DMS53 treated with DMSO at 0.1 percent for 48 hours (cell line): Measurements from ENCODE around the gene FAM120A.
"Not testable (repeated sequence)": the region's sequence is repeated elsewhere in the genome, so short reads cannot be mapped to it uniquely, and the experiment has no call there.

Experiments
- DNase-seq: peaks from one replicate; lab custom pipeline; 2025; ENCODE audit not compliant: unreplicated experiment; lab: John Stamatoyannopoulos, UW

Gene FAM120A, protein sequence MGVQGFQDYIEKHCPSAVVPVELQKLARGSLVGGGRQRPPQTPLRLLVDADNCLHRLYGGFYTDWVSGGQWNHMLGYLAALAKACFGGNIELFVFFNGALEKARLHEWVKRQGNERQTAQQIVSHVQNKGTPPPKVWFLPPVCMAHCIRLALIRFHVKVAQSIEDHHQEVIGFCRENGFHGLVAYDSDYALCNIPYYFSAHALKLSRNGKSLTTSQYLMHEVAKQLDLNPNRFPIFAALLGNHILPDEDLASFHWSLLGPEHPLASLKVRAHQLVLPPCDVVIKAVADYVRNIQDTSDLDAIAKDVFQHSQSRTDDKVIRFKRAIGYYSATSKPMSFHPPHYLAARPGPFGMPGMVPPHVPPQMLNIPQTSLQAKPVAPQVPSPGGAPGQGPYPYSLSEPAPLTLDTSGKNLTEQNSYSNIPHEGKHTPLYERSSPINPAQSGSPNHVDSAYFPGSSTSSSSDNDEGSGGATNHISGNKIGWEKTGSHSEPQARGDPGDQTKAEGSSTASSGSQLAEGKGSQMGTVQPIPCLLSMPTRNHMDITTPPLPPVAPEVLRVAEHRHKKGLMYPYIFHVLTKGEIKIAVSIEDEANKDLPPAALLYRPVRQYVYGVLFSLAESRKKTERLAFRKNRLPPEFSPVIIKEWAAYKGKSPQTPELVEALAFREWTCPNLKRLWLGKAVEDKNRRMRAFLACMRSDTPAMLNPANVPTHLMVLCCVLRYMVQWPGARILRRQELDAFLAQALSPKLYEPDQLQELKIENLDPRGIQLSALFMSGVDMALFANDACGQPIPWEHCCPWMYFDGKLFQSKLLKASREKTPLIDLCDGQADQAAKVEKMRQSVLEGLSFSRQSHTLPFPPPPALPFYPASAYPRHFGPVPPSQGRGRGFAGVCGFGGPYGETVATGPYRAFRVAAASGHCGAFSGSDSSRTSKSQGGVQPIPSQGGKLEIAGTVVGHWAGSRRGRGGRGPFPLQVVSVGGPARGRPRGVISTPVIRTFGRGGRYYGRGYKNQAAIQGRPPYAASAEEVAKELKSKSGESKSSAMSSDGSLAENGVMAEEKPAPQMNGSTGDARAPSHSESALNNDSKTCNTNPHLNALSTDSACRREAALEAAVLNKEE

DNA sequence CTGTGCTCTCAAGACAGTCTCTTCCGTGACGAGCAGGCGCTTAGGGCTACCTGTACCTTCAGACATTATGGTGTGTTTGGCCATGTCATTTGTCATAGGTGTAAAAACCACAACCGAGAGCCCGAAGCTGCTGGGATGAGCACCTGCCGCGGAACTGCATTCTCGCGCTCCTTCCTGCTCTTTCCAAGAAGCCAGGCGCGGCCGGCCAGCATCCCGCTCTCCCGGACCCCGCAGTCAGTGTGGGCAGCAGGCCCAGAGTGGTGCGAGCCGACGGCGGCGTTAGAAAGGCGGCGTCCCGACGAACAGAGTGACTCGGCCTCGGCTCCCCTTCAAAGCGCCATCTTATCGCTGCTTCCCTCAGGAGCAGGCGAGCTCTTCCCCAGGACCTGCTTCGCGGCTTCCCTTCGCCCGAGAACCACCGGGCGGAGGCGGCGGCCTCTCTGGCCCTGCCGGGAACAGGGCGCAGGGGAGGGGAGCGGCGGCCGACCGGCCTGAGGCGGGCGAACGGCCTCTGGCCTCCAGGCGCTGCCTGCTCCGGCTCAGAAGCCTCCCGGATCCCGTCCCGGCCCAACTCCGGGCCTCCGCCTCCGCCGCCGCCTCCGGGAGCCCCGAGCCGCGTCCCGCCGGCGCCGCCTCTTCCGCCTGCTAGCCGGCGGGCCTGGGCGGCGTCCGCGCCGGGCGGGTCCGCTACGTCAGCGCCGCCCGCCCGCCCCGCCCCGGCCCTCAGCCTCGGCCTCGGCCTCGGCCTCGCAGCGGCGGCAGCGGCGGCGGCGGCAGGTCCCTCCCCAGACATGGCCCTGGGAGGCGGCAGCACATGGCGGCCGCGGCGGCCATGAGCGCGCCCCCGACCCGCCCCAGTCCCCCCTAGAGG, at the start of gene FAM120A:
FAM120A (plus strand) TSS at position 741 of the 871 bp plus-strand sequence. CDS start 231 bp downstream, outside the sequence.
- peak; percentile 38 for DNase-seq

- no peak for DNase-seq
These were observed 45.1 kb upstream of the FAM120A start for GRCh38 chr9:93406371-93406770.

DNA sequence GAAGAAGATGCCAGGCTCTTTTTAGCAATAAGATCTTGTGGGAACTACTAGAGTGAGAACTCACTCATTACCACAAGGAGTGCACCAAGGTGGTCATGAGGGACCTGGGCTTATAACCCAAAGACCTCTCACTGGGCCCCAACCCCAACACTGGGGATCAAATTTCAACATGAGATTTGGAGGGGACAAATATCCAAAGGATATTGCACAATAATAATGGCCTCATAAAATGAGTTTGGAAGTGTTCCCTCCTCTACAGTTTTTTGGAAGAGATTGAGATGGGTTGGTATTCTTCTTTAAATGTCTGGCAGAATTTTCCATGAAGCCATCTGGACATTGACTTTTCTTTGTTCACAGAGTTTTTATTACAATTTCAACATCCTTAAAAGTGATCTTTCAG, 38.0 kb upstream of the FAM120A start:
- no peak for DNase-seq

GRCh38 chr9:93415176-93415690, 36.3 kb upstream of the FAM120A start:
- DNase-seq = no peak

- no peak for DNase-seq
These were observed 34.8 kb upstream of the FAM120A start for GRCh38 chr9:93416530-93417235.

DNA sequence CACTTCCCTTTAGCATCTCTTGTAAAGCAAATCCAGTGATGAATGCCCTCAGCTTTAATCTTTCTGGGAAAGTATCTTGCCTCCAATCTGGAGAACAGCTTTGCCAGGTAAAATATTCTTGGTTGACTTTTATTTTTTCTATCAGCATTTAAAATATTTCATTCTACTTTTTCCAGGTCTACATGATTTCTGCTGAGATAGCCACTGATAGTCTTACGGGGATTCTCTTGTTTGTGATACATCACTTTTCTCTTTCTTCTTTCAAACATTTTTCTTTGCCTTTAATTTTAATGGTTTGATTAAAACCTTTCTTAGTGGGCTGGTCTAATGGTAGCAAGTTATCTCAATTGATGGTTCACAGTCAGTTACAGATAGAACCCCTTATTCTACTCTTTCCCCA, 33.9 kb upstream of the FAM120A start:
- no peak for DNase-seq

- no peak for DNase-seq
These were observed 32.5 kb upstream of the FAM120A start for GRCh38 chr9:93419023-93419422.

DNA sequence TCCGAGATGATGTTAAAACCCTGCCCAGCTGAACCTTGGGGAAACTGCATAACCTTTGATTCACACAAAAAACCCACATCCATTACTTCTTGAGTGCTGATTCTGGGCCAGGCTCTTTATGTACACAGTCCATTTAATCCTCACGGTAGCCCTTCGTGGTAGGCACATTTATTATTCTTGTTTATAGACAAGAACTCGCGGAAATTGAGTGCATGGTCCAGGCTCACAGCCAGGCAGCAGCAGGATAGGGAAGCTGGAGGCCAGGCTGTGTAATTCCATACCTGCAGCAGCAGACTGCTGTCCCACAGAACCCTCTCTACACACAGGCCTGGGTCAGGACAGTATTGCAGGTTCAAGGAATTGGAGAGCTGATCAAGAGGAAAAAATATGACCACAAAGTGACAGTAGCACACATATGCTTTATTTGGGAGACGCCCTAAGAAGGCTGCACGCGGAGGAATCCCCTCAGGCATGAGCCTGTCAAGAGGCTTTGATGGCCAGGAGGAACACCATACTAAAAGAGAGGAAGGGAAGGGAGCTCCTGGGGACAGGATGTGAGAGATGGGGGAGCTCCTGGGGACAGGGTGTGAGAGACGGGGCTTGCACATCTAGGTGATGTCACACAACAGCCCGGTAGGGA, 28.4 kb upstream of the FAM120A start:
- no peak for DNase-seq

GRCh38 chr9:93427655-93428379, 23.7 kb upstream of the FAM120A start:
- no peak for DNase-seq

GRCh38 chr9:93431539-93432105, 19.9 kb upstream of the FAM120A start:
- DNase-seq = no peak

GRCh38 chr9:93432964-93433363, 18.5 kb upstream of the FAM120A start:
- no peak for DNase-seq

- DNase-seq = no peak
These were observed 17.4 kb upstream of the FAM120A start for GRCh38 chr9:93434056-93434455.

DNA sequence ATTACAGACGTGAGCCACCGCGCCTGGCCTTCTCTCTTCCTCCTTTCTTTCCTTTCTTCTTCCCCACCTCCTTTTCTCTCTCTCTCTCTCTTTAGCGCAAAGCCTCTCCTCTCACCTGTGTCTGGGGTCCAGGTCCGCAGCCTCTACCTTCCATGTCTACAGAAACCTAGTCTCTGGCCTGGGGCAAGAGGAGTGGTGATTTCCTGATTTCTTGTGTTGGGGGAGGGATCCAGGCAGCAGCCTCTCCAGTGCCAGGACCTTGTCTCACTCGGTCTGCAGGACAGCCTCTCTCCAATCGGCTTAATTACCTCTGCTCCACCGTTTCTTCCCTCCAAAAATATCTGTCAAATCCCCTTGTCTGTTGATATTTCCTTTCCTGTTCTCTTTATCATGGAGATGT, 16.1 kb upstream of the FAM120A start:
- DNase-seq = no peak

DNA sequence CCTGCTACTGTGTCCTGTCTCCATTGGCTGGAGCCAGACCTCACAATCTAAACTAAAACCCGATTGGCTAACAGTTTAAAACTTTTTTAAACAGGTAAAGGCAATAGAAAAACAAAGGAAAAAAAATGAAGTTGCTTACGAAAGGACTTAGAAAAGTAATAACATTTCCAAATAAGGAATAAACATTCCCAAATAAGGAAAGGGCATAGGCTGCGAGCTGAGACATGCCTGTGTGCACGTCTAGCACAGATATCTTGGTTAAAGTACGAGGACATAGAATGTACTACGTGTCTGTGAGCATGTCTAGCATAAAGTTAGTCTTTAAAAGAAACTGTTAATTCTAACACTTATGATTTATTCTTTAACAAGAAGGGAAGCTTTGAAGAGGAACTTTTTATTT, 15.3 kb upstream of the FAM120A start:
- DNase-seq = no peak

DNA sequence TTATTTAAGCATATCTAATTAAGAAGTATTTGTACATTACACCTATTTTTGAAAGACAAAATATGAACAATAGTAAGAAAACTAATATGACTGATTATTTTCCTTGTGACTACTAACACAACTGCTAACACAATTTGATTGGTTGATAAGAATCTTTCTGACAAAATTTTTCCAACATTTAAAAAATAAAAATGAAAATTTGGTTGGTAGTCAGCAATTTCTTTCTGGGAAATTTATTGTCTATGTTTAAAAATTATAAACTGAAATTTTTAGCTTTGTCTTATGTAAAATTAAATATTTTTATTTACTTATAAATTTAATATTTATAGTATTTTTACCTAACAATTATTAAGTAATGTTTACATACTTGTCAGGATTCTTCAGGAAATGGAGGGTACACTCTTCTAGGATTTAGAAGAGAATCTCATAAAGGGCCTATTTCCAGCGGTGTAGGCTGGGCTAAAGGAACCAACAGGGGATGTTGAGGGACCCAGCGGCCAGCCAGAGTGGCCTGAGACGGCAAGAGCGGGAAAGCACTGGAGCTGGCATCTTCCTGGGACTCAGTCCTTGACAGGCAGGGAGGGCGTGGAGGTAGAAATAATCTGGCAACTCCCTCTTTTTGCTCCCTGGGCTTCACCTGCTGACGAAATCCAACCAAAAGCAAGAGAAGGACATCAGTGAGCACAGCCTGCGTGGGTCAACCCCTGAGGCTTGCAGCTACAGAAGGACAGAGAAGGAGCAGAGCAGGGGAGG, 14.7 kb upstream of the FAM120A start:
- DNase-seq = no peak

DNA sequence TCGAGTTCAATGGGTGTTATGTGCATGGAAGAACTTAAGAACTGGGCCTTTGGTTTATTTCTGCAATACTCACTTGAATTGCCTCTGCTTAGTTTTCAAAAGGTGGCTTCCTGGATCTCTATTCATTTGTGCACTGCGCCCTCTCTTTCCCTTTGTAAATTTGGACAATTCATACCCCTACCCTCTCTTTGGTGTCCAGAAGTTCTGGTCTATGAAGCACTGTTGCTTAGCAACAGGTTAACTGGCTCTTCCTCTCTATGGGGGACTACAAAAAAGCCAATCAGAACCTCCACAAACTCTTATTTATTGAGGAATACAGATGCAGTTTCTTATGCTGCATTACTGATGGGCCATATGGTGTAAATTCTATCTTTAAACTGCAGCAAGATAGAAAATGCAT, 13.5 kb upstream of the FAM120A start:
- no peak for DNase-seq

DNA sequence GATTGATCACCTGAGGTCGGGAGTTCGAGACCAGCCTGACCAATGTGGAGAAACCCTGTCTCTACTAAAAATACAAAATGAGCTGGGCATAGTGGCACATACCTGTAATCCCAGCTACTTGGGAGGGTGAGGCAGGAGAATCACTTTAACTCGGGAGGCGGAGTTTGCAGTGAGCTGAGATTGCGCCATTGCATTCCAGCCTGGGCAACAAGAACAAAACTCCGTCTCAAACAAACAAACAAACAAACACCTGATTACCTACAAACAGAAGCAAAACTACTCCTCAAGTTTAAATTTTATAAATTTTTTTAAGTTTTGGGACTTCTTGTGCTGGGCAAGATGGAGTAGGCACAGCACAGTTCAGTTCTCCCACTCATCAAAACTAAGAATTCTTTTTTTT, 12.2 kb upstream of the FAM120A start:
- not testable (repeated sequence) for DNase-seq
